Epithelial cell of esophagus (primary cell): ENCODE results near the gene ZMYND11.

Experiments used
- DNase-seq: peaks from one replicate; pipeline ENCODE4 v3.0.0; 2010; ENCODE audit warnings: low read depth
- H3K4me3 ChIP-seq: 2 replicates; pipeline ENCODE4 v1.5.1; 2011; ENCODE audit warnings: mild to moderate bottlenecking, low read length, control low read depth
- TF ChIP-seq, protein P1 (sequence below): IDR thresholded peaks from 2 replicates; pipeline ENCODE4 v1.5.1; 2011; ENCODE audit warnings: low read depth, mild to moderate bottlenecking, low read length, control low read depth, inconsistent platforms; ENCODE audit not compliant: insufficient read depth; ENCODE audit errors: missing control alignments

ZMYND11 gene

DNA sequence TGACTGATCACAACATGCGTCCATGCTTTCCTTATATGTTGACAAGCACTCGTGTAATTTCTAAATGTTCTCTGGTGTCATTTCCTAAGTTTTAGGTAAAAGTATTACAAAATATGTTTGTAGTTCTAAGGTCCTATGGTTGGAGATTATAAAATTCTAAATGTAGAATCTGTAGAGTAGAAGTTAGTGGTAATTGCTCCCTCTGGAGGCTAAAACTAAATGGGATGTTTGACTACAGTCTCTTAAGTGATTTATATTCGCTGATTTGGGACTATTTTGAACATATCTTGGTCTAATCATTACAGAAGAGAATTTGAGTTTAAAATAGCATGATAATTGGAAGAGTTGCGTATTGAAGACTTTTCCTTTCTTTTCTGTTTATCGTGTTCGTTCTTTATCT, 74.1 kb downstream of the ZMYND11 start:
- TF ChIP-seq, protein P1, sequence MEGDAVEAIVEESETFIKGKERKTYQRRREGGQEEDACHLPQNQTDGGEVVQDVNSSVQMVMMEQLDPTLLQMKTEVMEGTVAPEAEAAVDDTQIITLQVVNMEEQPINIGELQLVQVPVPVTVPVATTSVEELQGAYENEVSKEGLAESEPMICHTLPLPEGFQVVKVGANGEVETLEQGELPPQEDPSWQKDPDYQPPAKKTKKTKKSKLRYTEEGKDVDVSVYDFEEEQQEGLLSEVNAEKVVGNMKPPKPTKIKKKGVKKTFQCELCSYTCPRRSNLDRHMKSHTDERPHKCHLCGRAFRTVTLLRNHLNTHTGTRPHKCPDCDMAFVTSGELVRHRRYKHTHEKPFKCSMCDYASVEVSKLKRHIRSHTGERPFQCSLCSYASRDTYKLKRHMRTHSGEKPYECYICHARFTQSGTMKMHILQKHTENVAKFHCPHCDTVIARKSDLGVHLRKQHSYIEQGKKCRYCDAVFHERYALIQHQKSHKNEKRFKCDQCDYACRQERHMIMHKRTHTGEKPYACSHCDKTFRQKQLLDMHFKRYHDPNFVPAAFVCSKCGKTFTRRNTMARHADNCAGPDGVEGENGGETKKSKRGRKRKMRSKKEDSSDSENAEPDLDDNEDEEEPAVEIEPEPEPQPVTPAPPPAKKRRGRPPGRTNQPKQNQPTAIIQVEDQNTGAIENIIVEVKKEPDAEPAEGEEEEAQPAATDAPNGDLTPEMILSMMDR, result peak; percentile 24
- peak; percentile 29 for DNase-seq
- no peak overlapping the region for H3K4me3 ChIP-seq

DNA sequence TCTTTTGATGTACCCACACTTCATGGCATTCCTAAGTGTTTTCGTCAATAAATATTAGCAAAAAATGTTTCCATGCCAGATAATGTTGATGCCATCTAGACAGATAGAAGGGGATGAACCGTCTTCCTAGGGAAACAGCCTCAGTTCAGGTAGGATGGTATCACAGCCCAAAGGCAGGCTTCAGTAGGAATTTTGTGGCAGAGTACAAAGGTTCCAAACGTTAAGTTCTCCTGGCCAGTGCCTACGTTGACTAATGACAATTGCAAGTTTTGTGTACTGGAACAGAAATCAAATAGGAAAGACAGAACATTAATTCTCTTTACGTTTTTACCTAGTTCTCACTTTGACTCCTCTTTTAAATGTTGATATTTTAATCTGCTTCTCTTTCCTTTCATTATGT, 75.0 kb downstream of the ZMYND11 start:
- DNase-seq, result no peak
- H3K4me3 ChIP-seq, result no peak overlapping the region
- TF ChIP-seq, protein P1, result no peak

- DNase-seq, result no peak
- no peak overlapping the region for H3K4me3 ChIP-seq
- TF ChIP-seq, protein P1, result no peak
These were observed 80.2 kb downstream of the ZMYND11 start for GRCh38 chr10:215444-215843.

- TF ChIP-seq, protein P1, result no peak
- peak; percentile 54 for DNase-seq
- no peak overlapping the region for H3K4me3 ChIP-seq
These were observed 83.5 kb downstream of the ZMYND11 start for GRCh38 chr10:218798-219197.

DNA sequence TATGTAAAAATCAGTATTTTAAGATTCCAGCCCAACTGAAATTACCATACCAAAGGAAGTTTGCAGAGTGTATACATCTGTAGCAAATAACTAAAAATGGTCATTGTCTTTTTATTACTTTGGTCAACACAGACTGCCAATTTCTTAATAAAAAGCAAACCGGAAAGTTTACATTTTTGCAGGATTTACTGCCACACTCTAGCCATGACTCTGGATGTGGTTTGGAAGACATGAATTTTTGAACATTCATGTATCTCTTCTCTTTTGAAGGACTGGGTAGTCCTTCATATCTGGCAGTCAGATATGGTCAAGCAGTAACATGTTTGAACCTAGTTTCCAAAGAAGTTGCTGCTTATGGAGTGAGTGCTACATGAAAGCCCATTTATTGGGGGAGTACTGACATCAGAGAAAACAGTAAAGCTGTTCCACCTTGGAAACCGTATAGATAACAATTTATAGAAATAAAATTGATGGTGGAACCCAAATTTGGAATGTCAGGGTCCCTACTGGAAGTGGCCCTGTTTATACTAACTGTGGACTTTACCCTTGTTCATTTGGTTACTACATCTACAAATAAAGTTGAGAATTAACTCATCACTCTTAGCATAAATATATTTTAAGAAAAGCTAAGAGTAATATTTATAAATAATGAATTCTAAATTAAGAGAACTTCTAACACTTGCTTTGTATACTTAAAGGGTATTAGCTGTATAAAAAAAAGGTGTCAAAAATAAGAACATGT, 84.6 kb downstream of the ZMYND11 start:
- DNase-seq, result peak; percentile 21
- TF ChIP-seq, protein P1, result no peak

GRCh38 chr10:224571-224970, 89.3 kb downstream of the ZMYND11 start:
- no peak overlapping the region for H3K4me3 ChIP-seq
- DNase-seq, result no peak
- TF ChIP-seq, protein P1, result no peak

More for the DNA sequence above, 84.6 kb downstream of the ZMYND11 start:
- no peak overlapping the region for H3K4me3 ChIP-seq

DNA sequence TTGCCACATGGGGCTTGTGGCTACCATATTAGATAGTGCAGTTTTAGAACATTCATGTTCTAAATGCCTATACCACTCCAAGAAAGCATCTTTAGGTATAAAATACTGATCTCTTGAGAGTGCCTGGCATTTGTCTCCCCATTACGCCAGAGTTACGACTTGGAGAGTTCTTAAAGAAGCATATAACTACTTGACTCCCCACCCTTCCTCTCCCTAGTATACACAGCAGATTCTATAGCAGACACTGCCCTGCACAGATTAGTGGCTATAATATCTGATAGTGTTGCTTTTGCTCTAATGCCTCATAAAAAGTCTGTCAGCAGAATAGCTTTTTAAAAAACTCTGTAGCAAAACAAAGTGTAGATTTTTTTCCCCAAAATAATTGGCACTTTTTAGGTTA, 90.8 kb downstream of the ZMYND11 start:
- no peak for DNase-seq
- TF ChIP-seq, protein P1, result no peak
- H3K4me3 ChIP-seq, result no peak overlapping the region
